GM12874 (cell line): Measurements from ENCODE around the gene CPNE4.

ENCODE experiments used
- CTCF ChIP-seq: IDR thresholded peaks from 2 replicates; pipeline ENCODE4 v1.5.1; 2011; ENCODE audit warnings: low read depth, mild to moderate bottlenecking, control low read depth, low read length, moderate library complexity; ENCODE audit not compliant: insufficient read depth

Gene CPNE4

GRCh38 chr3:131880948-131881347, 153.9 kb downstream of the CPNE4 start:
- no peak for TF ChIP-seq CTCF

GRCh38 chr3:131868203-131868602, 166.6 kb downstream of the CPNE4 start:
- no peak for TF ChIP-seq CTCF

- no peak for TF ChIP-seq CTCF
Observed at GRCh38 chr3:131856171-131856570, 178.6 kb downstream of the CPNE4 start.

- no peak for TF ChIP-seq CTCF
Observed at GRCh38 chr3:131850223-131850622, 184.6 kb downstream of the CPNE4 start.

- TF ChIP-seq CTCF: no peak
Observed at GRCh38 chr3:131849616-131850015, 185.2 kb downstream of the CPNE4 start.

- TF ChIP-seq CTCF: no peak
Observed at GRCh38 chr3:131847966-131848510, 186.8 kb downstream of the CPNE4 start.

GRCh38 chr3:131846296-131846924, 188.4 kb downstream of the CPNE4 start:
- TF ChIP-seq CTCF: no peak
